HepG2 (cell line): ENCODE measurements around the gene ZNF217. TPM values are rescaled to one million over a fixed set of nuclear protein-coding genes. Genes with fewer than 3 reads are reported as not detected.
"Not testable (repeated sequence)": the region's sequence is repeated elsewhere in the genome, so short reads cannot be mapped to it uniquely, and the experiment has no call there.

ENCODE experiments used
- ATAC-seq: fragments of 200-7000 bp; cut with Tn5 transposase; 3 replicates; pipeline ENCODE4 v1.9.1; 2020; ENCODE audit warnings: mild to moderate bottlenecking, moderate library complexity
- BruUV-seq: library from RNA; stranded (reverse); fragments of 400-500 nt; replicated peaks from 2 replicates; lab custom pipeline; 2021; lab: Mats Ljungman, UMichigan
- CTCF ChIA-PET: fragments of 300-600 bp; formaldehyde crosslinking; extraction: SDS; loops from one replicate; lab custom pipeline; 2021; ENCODE audit warnings: low total read pairs, inconsistent platforms, low intra/inter-chr PET ratio; lab: Yijun Ruan, JAX
- POLR2A ChIA-PET: fragments of 350-600 bp; sonication (Branson Sonifier 250); formaldehyde crosslinking; loops from one replicate; lab custom pipeline; 2020; ENCODE audit warnings: antibody characterized with exemption, inconsistent platforms; lab: Yijun Ruan, JAX
- DNase-seq: peaks from one replicate; pipeline ENCODE4 v3.0.0-alpha.2; 2015; ENCODE audit warnings: low spot score
- FAIRE-seq: peaks from 3 replicates; lab custom pipeline; 2011; peaks lifted over from hg19 to GRCh38; lab: Jason Lieb, UNC
- H2AFZ ChIP-seq: one replicate; pipeline ENCODE4 v1.6.1; 2011; ENCODE audit warnings: low read length, inconsistent platforms
- H3K27ac ChIP-seq: fragments of 300-600 bp; 3 replicates; pipeline ENCODE4 v1.8.0; 2011; ENCODE audit warnings: mixed run types, mild to moderate bottlenecking, mixed read lengths, low read length, inconsistent platforms; ENCODE audit not compliant: insufficient read depth; ENCODE audit errors: extremely low read length
- H3K27me3 ChIP-seq, 2 experiments: fragments of 200-600 bp in 1 of 2; 2 replicates in 1 of 2; 3 replicates in 1 of 2; pipeline versions ENCODE4 v1.6.0 to v1.8.0; 2011; ENCODE audit warnings: low read length in 2 of 2, mild to moderate bottlenecking in 2 of 2, moderate library complexity in 2 of 2, inconsistent platforms in 1 of 2; ENCODE audit not compliant: insufficient read depth in 2 of 2, control insufficient read depth in 1 of 2
- H3K36me3 ChIP-seq, 2 experiments: fragments of 200-600 bp in 1 of 2; replicated peaks in 1 of 2; 2 replicates in 1 of 2; 3 replicates in 1 of 2; pipeline versions ENCODE4 v1.5.1 to v1.8.0; 2011; ENCODE audit warnings: low read length in 2 of 2, inconsistent platforms in 1 of 2; ENCODE audit not compliant: insufficient read depth in 2 of 2, control insufficient read depth in 1 of 2
- H3K4me1 ChIP-seq: 2 replicates; pipeline ENCODE4 v1.5.1; 2012; ENCODE audit warnings: low read length, inconsistent platforms; ENCODE audit not compliant: insufficient read depth
- H3K4me2 ChIP-seq: 2 replicates; pipeline ENCODE4 v1.6.0; 2011; ENCODE audit warnings: low read depth, low read length, inconsistent platforms
- H3K4me3 ChIP-seq, 3 experiments: fragments of 200-600 bp in 1 of 3; sonication (generic), shearing (Covaris generic) in 1 of 3; replicated peaks in 1 of 3; 2 replicates each; pipeline ENCODE4 v1.5.1; 2011 to 2016; ENCODE audit warnings: low read length in 3 of 3, inconsistent platforms in 2 of 3, low read depth in 2 of 3, mild to moderate bottlenecking in 2 of 3, control low read depth in 1 of 3, mixed read lengths in 1 of 3; ENCODE audit not compliant: insufficient read depth in 1 of 3
- H3K79me2 ChIP-seq: one replicate; pipeline ENCODE4 v1.6.1; 2011; ENCODE audit warnings: low read length, inconsistent platforms; ENCODE audit not compliant: insufficient read depth
- H3K9ac ChIP-seq: 2 replicates; pipeline ENCODE4 v1.6.0; 2011; ENCODE audit warnings: mild to moderate bottlenecking, low read depth, low read length, inconsistent platforms; ENCODE audit not compliant: insufficient read depth
- H3K9me3 ChIP-seq: 2 replicates; pipeline ENCODE4 v1.5.1; 2012; ENCODE audit warnings: mild to moderate bottlenecking, low read length
- H4K20me1 ChIP-seq: 2 replicates; pipeline ENCODE4 v1.6.0; 2011; ENCODE audit warnings: inconsistent platforms, mild to moderate bottlenecking, low read length, moderate library complexity; ENCODE audit not compliant: insufficient read depth
- AKAP8 ChIP-seq: sonication (generic); formaldehyde crosslinking; IDR thresholded peaks from 2 replicates; pipeline ENCODE4 v1.5.1; 2020; ENCODE audit warnings: mild to moderate bottlenecking, missing genetic modification reagents
- ELF4 ChIP-seq: sonication (generic); formaldehyde crosslinking; IDR thresholded peaks from 2 replicates; pipeline ENCODE4 v1.5.0; 2020; ENCODE audit warnings: missing genetic modification reagents, mild to moderate bottlenecking, moderate library complexity, borderline replicate concordance
- KLF16 ChIP-seq, 2 experiments: sonication (generic) in 1 of 2; formaldehyde crosslinking in 1 of 2; IDR thresholded peaks; 2 replicates each; pipeline versions ENCODE4 v1.6.1 to v1.8.0; 2016 to 2023; ENCODE audit warnings: missing genetic modification reagents in 2 of 2, missing compliant biosample characterization in 1 of 2
- MXD3 ChIP-seq: IDR thresholded peaks from 2 replicates; pipeline ENCODE4 v1.6.1; 2016; ENCODE audit warnings: mild to moderate bottlenecking, missing biosample characterization, missing genetic modification reagents
- NCOA2 ChIP-seq: sonication (generic); formaldehyde crosslinking; IDR thresholded peaks from 2 replicates; pipeline ENCODE4 v1.8.0; 2022; ENCODE audit warnings: inconsistent platforms
- SAP130 ChIP-seq: IDR thresholded peaks from 2 replicates; pipeline ENCODE4 v1.6.1; 2016; ENCODE audit warnings: low read depth
- SOX13 ChIP-seq, 3 experiments: fragments of 450-650 bp in 1 of 3; sonication (generic) in 1 of 3; formaldehyde crosslinking in 1 of 3; IDR thresholded peaks in 2 of 3; conservative IDR thresholded peaks in 1 of 3; 2 replicates each; pipeline versions ENCODE4 v1.5.0 to v1.6.1; 2016 to 2020; ENCODE audit warnings: antibody characterized with exemption in 1 of 3, mild to moderate bottlenecking in 1 of 3, missing compliant biosample characterization in 1 of 3, missing genetic modification reagents in 1 of 3, moderate library complexity in 1 of 3
- ZC3H13 ChIP-seq: sonication (generic); formaldehyde crosslinking; IDR thresholded peaks from 2 replicates; pipeline ENCODE4 v1.8.1; 2023; ENCODE audit warnings: mild to moderate bottlenecking, missing genetic modification reagents, moderate library complexity
- ZFP91 ChIP-seq: sonication (generic); formaldehyde crosslinking; IDR thresholded peaks from 2 replicates; pipeline ENCODE4 v1.9.0; 2022; ENCODE audit warnings: missing genetic modification reagents, mild to moderate bottlenecking, borderline replicate concordance
- ZNF430 ChIP-seq: sonication (generic); formaldehyde crosslinking; IDR thresholded peaks from 2 replicates; pipeline ENCODE4 v1.9.0; 2021; ENCODE audit warnings: mild to moderate bottlenecking, missing genetic modification reagents
- ZNF605 ChIP-seq: sonication (generic); formaldehyde crosslinking; IDR thresholded peaks from 2 replicates; pipeline ENCODE4 v1.8.0; 2022; ENCODE audit warnings: mild to moderate bottlenecking, missing genetic modification reagents
- WGBS: methylation state at CpG from one replicate; pipeline ENCODE4 v1.1.6; 2017; ENCODE audit warnings: low lambda C conversion rate; 5-methylcytosine and 5-hydroxymethylcytosine counted together
- in situ Hi-C: cut with HindIII; loops from 2 replicates; pipeline ENCODE4 v1.10.0; 2017; ENCODE audit warnings: low pct_unique_long_range_greater_than_20kb; ENCODE audit not compliant: extremely low pct_ligation_motif_present
- intact Hi-C: fragments of 100-400 bp; cut with micrococcal nuclease; formaldehyde crosslinking; loops from one replicate; pipeline ENCODE4 v1.10.0; 2022; ENCODE audit not compliant: unreplicated experiment
- polyA plus RNA-seq, 8 experiments: library from polyadenylated mRNA; depleted of rRNA in 3 of 8; stranded (reverse) in 7 of 8; unstranded in 1 of 8; fragments of >200 nt; fragmentation: Illumina TruSeq in 4 of 8; extraction: Trizol in 4 of 8; gene quantifications; 2 replicates each; pipeline versions ENCODE4 v1.2.1 to v1.2.3, GENCODE V29; 2011 to 2016; ENCODE audit warnings: low read depth in 4 of 8, missing spikeins in 1 of 8, mixed read lengths in 1 of 8; ENCODE audit not compliant: insufficient read depth in 1 of 8
- total RNA-seq, 5 experiments: library from RNA; depleted of rRNA; stranded (reverse); fragments of >200 nt; fragmentation: Illumina TruSeq; extraction: Trizol; gene quantifications; 2 replicates each; pipeline ENCODE4 v1.2.3, GENCODE V29; 2016; ENCODE audit warnings: low read depth in 1 of 5
- TF ChIP-seq, protein P1 (sequence below): sonication (generic); formaldehyde crosslinking; IDR thresholded peaks from 2 replicates; pipeline ENCODE4 v1.4.0; 2020; ENCODE audit warnings: missing genetic modification reagents
- TF ChIP-seq, protein P2 (sequence below): sonication (generic); formaldehyde crosslinking; IDR thresholded peaks from 2 replicates; pipeline ENCODE4 v1.5.0; 2020; ENCODE audit warnings: missing genetic modification reagents

Gene ZNF217
- total and polyA plus RNA-seq, 2 of the 13 experiments (the other 11 are each of a cell fraction or from before 2014, with no cell fraction given) = 22.3 to 29.8 TPM

- TF ChIP-seq, protein P1, sequence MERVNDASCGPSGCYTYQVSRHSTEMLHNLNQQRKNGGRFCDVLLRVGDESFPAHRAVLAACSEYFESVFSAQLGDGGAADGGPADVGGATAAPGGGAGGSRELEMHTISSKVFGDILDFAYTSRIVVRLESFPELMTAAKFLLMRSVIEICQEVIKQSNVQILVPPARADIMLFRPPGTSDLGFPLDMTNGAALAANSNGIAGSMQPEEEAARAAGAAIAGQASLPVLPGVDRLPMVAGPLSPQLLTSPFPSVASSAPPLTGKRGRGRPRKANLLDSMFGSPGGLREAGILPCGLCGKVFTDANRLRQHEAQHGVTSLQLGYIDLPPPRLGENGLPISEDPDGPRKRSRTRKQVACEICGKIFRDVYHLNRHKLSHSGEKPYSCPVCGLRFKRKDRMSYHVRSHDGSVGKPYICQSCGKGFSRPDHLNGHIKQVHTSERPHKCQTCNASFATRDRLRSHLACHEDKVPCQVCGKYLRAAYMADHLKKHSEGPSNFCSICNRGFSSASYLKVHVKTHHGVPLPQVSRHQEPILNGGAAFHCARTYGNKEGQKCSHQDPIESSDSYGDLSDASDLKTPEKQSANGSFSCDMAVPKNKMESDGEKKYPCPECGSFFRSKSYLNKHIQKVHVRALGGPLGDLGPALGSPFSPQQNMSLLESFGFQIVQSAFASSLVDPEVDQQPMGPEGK (CRISPR knock-in tag) = peak; percentile 57
- TF ChIP-seq SOX13 (IDR thresholded peaks at IDR 0.05) = not testable (repeated sequence)
- TF ChIP-seq SOX13 (CRISPR knock-in tag; conservative IDR thresholded peaks at IDR 0.05 in 1 of 2, IDR thresholded peaks at IDR 0.05 in 1 of 2) (0 out of 4 replicates have a peak, but pooled peaks of 1 of the 2 experiments have one; percentile 10), ZFP91 (CRISPR knock-in tag) (peak; percentile 5; the same call in 1 of the 2 replicates)
- TF ChIP-seq, all 625 proteins: peak for 26; not testable (repeated sequence) for 599
Observed at GRCh38 chr20:53592454-53592991, 1.1 kb downstream of the ZNF217 start (continued).

DNA sequence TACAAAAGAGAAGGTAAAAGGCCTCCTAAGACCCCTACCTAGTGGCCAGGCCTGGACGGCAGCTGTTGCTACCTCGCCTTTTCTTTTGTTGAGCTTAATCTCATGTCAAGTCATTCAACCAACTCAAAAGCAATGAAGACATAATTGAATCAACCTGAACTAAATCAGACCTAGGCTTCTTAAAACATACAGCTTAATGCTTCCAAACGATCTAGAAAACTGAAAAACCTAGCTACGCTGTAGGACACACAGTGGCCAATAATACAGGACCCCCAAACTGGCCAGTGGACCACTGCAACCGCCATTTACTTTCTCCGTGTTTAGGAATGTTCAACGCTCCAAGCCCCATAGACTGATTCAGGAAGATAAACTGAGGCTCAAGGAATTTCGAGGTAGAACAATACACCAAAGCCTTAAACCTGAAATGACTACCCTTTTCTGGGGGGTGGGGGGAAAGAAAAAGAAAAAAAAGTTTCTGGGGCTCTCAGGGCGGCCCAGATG lies 1.6 kb downstream of the ZNF217 start:
- intact Hi-C loops, H4K20me1 ChIP-seq, H3K9me3 ChIP-seq, ATAC-seq, in situ Hi-C loops, H2AFZ ChIP-seq, BruUV-seq, FAIRE-seq, H3K36me3 ChIP-seq, DNase-seq, H3K27me3 ChIP-seq: not testable (repeated sequence)
- H3K4me1 ChIP-seq = peaks cover 41% of the 10 kb centered on the region
- ChIA-PET CTCF (interaction anchor here (0.9 kb wide), 1 partner anchor 13 kb away, joined by 5 read pairs; no protein-coding TSS in a partner anchor), POLR2A (interaction anchor here (0.9 to 9.2 kb wide), 15 partner anchors 11 to 348 kb away, joined by 3 to 164 read pairs (median 4); no protein-coding TSS in a partner anchor)
- H3K27ac ChIP-seq = peak overlapping the region; percentile 87
- peaks cover 63% of the 10 kb centered on the region for H3K79me2 ChIP-seq
- 2% methylated on average over 9 of the region's 9 CpGs for WGBS
- H3K9ac ChIP-seq = peak overlapping the region; percentile 89
- peak overlapping the region; percentile 90 to 98 (median 95) for H3K4me3 ChIP-seq
- peak overlapping the region; percentile 76 for H3K4me2 ChIP-seq
- TF ChIP-seq AKAP8 (CRISPR knock-in tag) = peak; percentile 45; the same call in 1 of the 2 replicates
- 0 out of 2 replicates have a peak, but pooled peaks have one; percentile 50 for TF ChIP-seq ZNF605 (CRISPR knock-in tag)
- TF ChIP-seq, protein P2, sequence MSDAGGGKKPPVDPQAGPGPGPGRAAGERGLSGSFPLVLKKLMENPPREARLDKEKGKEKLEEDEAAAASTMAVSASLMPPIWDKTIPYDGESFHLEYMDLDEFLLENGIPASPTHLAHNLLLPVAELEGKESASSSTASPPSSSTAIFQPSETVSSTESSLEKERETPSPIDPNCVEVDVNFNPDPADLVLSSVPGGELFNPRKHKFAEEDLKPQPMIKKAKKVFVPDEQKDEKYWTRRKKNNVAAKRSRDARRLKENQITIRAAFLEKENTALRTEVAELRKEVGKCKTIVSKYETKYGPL (CRISPR knock-in tag) = 0 out of 2 replicates have a peak, but pooled peaks have one; percentile 44
- peak; percentile 15 for TF ChIP-seq SAP130 (CRISPR knock-in tag)
- TF ChIP-seq MXD3 = 0 out of 2 replicates have a peak, but pooled peaks have one; percentile 3
- TF ChIP-seq ZC3H13 (CRISPR knock-in tag) = 0 out of 2 replicates have a peak, but pooled peaks have one; percentile 1
- peak; percentile 69; the same call in 1 of the 2 replicates for TF ChIP-seq ELF4 (CRISPR knock-in tag)
- TF ChIP-seq NCOA2 (CRISPR knock-in tag) = peak; percentile 4; the same call in 1 of the 2 replicates
- peak; percentile 33 for TF ChIP-seq ZNF430
- 0 out of 4 replicates have a peak, but pooled peaks of 1 of the 2 experiments have one; percentile 21 for TF ChIP-seq KLF16 (CRISPR knock-in tag; IDR thresholded peaks at IDR 0.05)
